ENCODE results near the gene SLC33A1. TPM values are rescaled to one million over a fixed set of nuclear protein-coding genes. Genes with fewer than 3 reads are reported as not detected.
A peak's percentile ranks its signal among the peaks of the same experiment; 100 is the strongest.
"Not testable (repeated sequence)": the region's sequence is repeated elsewhere in the genome, so short reads cannot be mapped to it uniquely, and the experiment has no call there.

SLC33A1 gene
- total RNA-seq, 1 donor from 2014 or later, result 53.6 TPM

DNA sequence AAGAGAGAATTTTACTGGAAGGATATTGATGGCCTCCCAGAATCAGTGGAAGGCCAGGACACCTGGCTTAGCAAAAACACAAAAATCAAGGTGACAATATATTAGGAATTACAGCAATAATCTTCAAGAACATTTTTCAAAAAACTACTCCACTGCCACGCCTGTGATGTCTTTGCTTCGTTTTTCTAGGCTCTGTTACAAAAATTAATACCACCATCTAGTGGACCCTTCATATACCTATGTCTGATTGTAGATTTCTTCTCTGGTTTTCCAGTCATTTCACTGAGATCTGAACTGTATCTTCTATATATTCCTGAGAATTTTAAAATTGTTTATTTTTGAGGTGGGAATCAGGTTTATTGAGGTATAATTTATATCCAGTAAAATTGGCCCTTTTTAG lies 5.6 kb upstream of the SLC33A1 start:
- Histone ChIP-seq H3K4me3 (ENCODE audit: low read depth, low read length) (no peak overlapping the region), H3K27me3 (ENCODE audit: control insufficient read depth, insufficient read depth, low read length) (no peaks in the 10 kb centered on the region), H3K36me3 (ENCODE audit: control insufficient read depth, insufficient read depth, low read length) (no peaks in the 10 kb centered on the region)
- DNase-seq (ENCODE audit: low read depth), result no peak
- TF ChIP-seq, protein P1, sequence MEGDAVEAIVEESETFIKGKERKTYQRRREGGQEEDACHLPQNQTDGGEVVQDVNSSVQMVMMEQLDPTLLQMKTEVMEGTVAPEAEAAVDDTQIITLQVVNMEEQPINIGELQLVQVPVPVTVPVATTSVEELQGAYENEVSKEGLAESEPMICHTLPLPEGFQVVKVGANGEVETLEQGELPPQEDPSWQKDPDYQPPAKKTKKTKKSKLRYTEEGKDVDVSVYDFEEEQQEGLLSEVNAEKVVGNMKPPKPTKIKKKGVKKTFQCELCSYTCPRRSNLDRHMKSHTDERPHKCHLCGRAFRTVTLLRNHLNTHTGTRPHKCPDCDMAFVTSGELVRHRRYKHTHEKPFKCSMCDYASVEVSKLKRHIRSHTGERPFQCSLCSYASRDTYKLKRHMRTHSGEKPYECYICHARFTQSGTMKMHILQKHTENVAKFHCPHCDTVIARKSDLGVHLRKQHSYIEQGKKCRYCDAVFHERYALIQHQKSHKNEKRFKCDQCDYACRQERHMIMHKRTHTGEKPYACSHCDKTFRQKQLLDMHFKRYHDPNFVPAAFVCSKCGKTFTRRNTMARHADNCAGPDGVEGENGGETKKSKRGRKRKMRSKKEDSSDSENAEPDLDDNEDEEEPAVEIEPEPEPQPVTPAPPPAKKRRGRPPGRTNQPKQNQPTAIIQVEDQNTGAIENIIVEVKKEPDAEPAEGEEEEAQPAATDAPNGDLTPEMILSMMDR (IDR thresholded peaks at IDR 0.05; ENCODE audit: insufficient read depth, low read length, poor library complexity, severe bottlenecking), result peak; percentile 8

DNA sequence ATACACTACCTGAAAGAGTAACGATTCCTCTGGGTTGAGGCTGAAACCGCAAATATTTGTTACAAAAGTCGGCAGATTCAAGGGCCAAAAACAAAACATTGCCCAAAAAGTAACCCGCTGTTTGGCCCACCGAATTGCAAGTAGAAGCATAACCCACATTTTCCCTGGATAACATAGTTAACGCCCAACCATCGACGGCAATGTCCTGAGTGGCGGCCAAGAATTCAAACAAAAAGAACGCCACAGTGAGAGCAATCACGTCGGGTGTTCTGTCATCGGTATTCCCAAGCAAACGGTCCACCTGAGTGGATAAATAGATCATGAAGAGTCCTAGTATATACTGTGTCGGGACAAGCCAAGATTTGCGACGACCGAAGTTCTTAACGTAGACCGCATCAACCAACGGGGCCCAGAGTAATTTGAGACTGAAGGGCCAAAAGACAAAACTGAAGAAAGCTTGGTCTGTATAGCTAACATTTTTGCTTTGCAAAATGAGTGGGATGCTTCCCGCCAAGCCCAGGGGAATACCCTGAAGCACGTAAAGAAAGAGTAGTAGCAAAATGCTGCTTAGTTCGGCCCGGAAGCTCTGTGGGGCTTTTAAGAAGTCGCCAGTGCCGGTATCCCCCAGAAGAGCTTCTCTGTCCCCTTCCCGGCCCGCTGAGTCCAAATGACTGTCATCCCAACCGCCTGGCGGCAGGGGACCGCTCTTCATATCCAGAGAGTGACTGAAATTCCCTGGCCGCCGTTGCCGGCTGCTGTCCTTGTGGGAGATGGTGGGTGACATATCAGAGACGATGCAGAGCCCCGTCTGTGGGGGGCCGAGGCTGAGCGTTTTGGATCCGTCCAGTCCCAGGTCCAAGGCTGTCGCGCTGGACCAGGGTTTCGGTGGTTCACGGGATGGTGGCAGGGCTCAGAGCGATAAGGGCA lies 750 bp downstream of the SLC33A1 start:
- TF ChIP-seq, protein P1 (IDR thresholded peaks at IDR 0.05; ENCODE audit: insufficient read depth, low read length, poor library complexity, severe bottlenecking), result no peak
- no peak for DNase-seq (ENCODE audit: low read depth)
- Histone ChIP-seq H3K36me3 (ENCODE audit: control insufficient read depth, insufficient read depth, low read length) (no peaks in the 10 kb centered on the region), H3K4me3 (ENCODE audit: low read depth, low read length) (peak overlapping the region; percentile 51), H3K27me3 (ENCODE audit: control insufficient read depth, insufficient read depth, low read length) (no peaks in the 10 kb centered on the region)

DNA sequence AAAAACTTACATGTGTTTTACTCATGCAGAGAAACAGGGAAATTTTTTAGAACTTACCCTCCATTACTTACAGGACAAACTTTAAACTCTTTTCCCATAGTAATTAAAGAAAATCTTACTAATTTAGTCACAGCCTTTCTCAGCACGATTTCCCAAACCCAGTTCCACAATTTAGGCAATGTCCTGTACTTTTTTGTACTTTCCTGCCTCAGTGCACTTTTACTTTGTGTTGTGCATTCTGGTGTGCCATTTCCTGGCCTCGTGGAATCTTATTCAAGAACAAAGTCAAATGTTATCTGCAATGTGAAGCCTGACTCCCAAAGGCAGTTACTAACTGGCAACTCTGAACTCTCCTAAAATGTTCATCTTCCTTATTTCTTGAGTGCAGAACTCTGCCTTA lies 1.9 kb downstream of the SLC33A1 start:
- DNase-seq (ENCODE audit: low read depth), result no peak
- TF ChIP-seq, protein P1 (IDR thresholded peaks at IDR 0.05; ENCODE audit: insufficient read depth, low read length, poor library complexity, severe bottlenecking), result no peak
- H3K36me3 ChIP-seq (ENCODE audit: control insufficient read depth, insufficient read depth, low read length), result no peaks in the 10 kb centered on the region
- peak overlapping the region; percentile 51 for H3K4me3 ChIP-seq (ENCODE audit: low read depth, low read length)
- no peaks in the 10 kb centered on the region for H3K27me3 ChIP-seq (ENCODE audit: control insufficient read depth, insufficient read depth, low read length)

DNA sequence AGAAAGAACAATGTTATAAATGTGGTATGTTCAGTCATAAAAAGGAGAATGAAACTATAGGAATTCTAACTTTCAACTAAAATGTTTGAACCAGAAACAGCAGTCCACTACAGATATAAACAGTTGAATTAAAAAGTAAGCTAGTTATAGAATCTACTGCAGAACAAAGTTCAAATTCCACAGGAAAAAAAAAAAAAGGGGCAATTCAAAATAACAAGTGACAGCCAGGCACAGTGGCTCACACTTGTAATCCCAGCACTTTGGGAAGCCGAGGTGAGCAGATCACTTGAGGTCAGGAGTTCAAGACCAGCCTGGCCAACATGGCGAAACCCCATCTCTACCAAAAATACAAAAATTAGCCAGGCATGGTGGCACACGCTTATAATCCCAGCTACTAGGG lies 4.8 kb downstream of the SLC33A1 start:
- not testable (repeated sequence) for H3K4me3 ChIP-seq (ENCODE audit: low read depth, low read length); H3K27me3 ChIP-seq (ENCODE audit: control insufficient read depth, insufficient read depth, low read length); DNase-seq (ENCODE audit: low read depth); H3K36me3 ChIP-seq (ENCODE audit: control insufficient read depth, insufficient read depth, low read length)

DNA sequence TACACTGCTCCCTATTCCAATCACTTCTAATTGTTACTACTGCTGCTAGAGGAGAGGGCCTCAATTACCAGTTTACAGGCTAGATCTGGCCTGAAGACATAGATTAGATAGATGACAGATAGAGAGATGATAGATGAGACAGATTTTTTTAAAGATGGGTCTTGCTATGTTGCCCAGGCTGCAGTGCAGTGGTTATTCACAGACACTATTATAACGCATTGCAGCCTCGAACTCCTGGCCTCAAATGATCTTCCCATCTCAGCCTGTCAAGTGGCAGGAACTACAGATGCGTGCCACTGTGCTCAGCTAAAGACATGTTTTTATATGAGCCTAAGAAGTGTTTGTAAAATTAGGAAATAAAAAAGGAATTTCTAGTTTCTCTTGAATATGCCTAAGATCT lies 6.2 kb downstream of the SLC33A1 start:
- DNase-seq (ENCODE audit: low read depth), result no peak
- Histone ChIP-seq H3K27me3 (ENCODE audit: control insufficient read depth, insufficient read depth, low read length) (no peaks in the 10 kb centered on the region), H3K4me3 (ENCODE audit: low read depth, low read length) (no peak overlapping the region), H3K36me3 (ENCODE audit: control insufficient read depth, insufficient read depth, low read length) (no peaks in the 10 kb centered on the region)
- TF ChIP-seq, protein P1 (IDR thresholded peaks at IDR 0.05; ENCODE audit: insufficient read depth, low read length, poor library complexity, severe bottlenecking), result no peak

DNA sequence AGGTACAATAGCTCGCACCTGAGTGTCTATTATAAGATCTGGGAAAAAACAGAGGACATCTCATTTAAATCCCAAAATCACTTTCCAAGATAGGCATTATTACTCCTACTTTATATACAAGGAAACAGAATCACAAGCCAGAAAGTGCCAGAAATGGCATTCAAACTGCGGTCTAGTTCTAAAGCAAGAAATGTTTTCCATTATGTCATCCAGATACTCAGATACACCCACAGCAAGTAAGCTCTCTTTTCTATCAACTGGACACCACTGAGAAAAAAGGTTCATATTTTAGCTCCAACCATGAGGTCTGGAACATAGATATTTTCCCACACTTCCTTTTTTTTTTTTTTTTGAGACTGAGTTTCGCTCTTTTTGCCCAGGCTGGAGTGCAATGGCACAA lies 8.1 kb downstream of the SLC33A1 start:
- H3K36me3 ChIP-seq (ENCODE audit: control insufficient read depth, insufficient read depth, low read length), result no peaks in the 10 kb centered on the region
- DNase-seq (ENCODE audit: low read depth), result no peak
- TF ChIP-seq, protein P1 (IDR thresholded peaks at IDR 0.05; ENCODE audit: insufficient read depth, low read length, poor library complexity, severe bottlenecking), result no peak

More for the DNA sequence above, 8.1 kb downstream of the SLC33A1 start:
- Histone ChIP-seq H3K4me3 (ENCODE audit: low read depth, low read length) (no peak overlapping the region), H3K27me3 (ENCODE audit: control insufficient read depth, insufficient read depth, low read length) (no peaks in the 10 kb centered on the region)

All from kidney epithelial cell (primary cell).